HepG2 (cell line): ENCODE data around the gene TIMP3. TPM values are rescaled to one million over a fixed set of nuclear protein-coding genes. Genes with fewer than 3 reads are reported as not detected.

ENCODE experiments used
- ATAC-seq: fragments of 200-7000 bp; cut with Tn5 transposase; 3 replicates; pipeline ENCODE4 v1.9.1; 2020; ENCODE audit warnings: mild to moderate bottlenecking, moderate library complexity
- BruUV-seq: library from RNA; stranded (reverse); fragments of 400-500 nt; replicated peaks from 2 replicates; lab custom pipeline; 2021; lab: Mats Ljungman, UMichigan
- CTCF ChIA-PET: fragments of 300-600 bp; formaldehyde crosslinking; extraction: SDS; loops from one replicate; lab custom pipeline; 2021; ENCODE audit warnings: low total read pairs, inconsistent platforms, low intra/inter-chr PET ratio; lab: Yijun Ruan, JAX
- POLR2A ChIA-PET: fragments of 350-600 bp; sonication (Branson Sonifier 250); formaldehyde crosslinking; loops from one replicate; lab custom pipeline; 2020; ENCODE audit warnings: antibody characterized with exemption, inconsistent platforms; lab: Yijun Ruan, JAX
- DNase-seq: peaks from one replicate; pipeline ENCODE4 v3.0.0-alpha.2; 2015; ENCODE audit warnings: low spot score
- FAIRE-seq: peaks from 3 replicates; lab custom pipeline; 2011; peaks lifted over from hg19 to GRCh38; lab: Jason Lieb, UNC
- H2AFZ ChIP-seq: one replicate; pipeline ENCODE4 v1.6.1; 2011; ENCODE audit warnings: low read length, inconsistent platforms
- H3K27ac ChIP-seq: fragments of 300-600 bp; 3 replicates; pipeline ENCODE4 v1.8.0; 2011; ENCODE audit warnings: mixed run types, mild to moderate bottlenecking, mixed read lengths, low read length, inconsistent platforms; ENCODE audit not compliant: insufficient read depth; ENCODE audit errors: extremely low read length
- H3K27me3 ChIP-seq, 2 experiments: fragments of 200-600 bp in 1 of 2; 2 replicates in 1 of 2; 3 replicates in 1 of 2; pipeline versions ENCODE4 v1.6.0 to v1.8.0; 2011; ENCODE audit warnings: low read length in 2 of 2, mild to moderate bottlenecking in 2 of 2, moderate library complexity in 2 of 2, inconsistent platforms in 1 of 2; ENCODE audit not compliant: insufficient read depth in 2 of 2, control insufficient read depth in 1 of 2
- H3K36me3 ChIP-seq, 2 experiments: fragments of 200-600 bp in 1 of 2; replicated peaks in 1 of 2; 2 replicates in 1 of 2; 3 replicates in 1 of 2; pipeline versions ENCODE4 v1.5.1 to v1.8.0; 2011; ENCODE audit warnings: low read length in 2 of 2, inconsistent platforms in 1 of 2; ENCODE audit not compliant: insufficient read depth in 2 of 2, control insufficient read depth in 1 of 2
- H3K4me1 ChIP-seq: 2 replicates; pipeline ENCODE4 v1.5.1; 2012; ENCODE audit warnings: low read length, inconsistent platforms; ENCODE audit not compliant: insufficient read depth
- H3K4me2 ChIP-seq: 2 replicates; pipeline ENCODE4 v1.6.0; 2011; ENCODE audit warnings: low read depth, low read length, inconsistent platforms
- H3K4me3 ChIP-seq, 3 experiments: fragments of 200-600 bp in 1 of 3; sonication (generic), shearing (Covaris generic) in 1 of 3; replicated peaks in 1 of 3; 2 replicates each; pipeline ENCODE4 v1.5.1; 2011 to 2016; ENCODE audit warnings: low read length in 3 of 3, inconsistent platforms in 2 of 3, low read depth in 2 of 3, mild to moderate bottlenecking in 2 of 3, control low read depth in 1 of 3, mixed read lengths in 1 of 3; ENCODE audit not compliant: insufficient read depth in 1 of 3
- H3K79me2 ChIP-seq: one replicate; pipeline ENCODE4 v1.6.1; 2011; ENCODE audit warnings: low read length, inconsistent platforms; ENCODE audit not compliant: insufficient read depth
- H3K9ac ChIP-seq: 2 replicates; pipeline ENCODE4 v1.6.0; 2011; ENCODE audit warnings: mild to moderate bottlenecking, low read depth, low read length, inconsistent platforms; ENCODE audit not compliant: insufficient read depth
- H3K9me3 ChIP-seq: 2 replicates; pipeline ENCODE4 v1.5.1; 2012; ENCODE audit warnings: mild to moderate bottlenecking, low read length
- H4K20me1 ChIP-seq: 2 replicates; pipeline ENCODE4 v1.6.0; 2011; ENCODE audit warnings: inconsistent platforms, mild to moderate bottlenecking, low read length, moderate library complexity; ENCODE audit not compliant: insufficient read depth
- GATA4 ChIP-seq: sonication (generic); IDR thresholded peaks from 2 replicates; pipeline ENCODE4 v1.6.1; 2016; ENCODE audit warnings: antibody characterized with exemption, low read depth, borderline replicate concordance
- HOXA5 ChIP-seq: sonication (generic); formaldehyde crosslinking; IDR thresholded peaks from 2 replicates; pipeline ENCODE4 v1.4.0; 2020; ENCODE audit warnings: missing genetic modification reagents
- KDM5B ChIP-seq: sonication (generic); formaldehyde crosslinking; IDR thresholded peaks from 2 replicates; pipeline ENCODE4 v1.4.0; 2020; ENCODE audit warnings: missing genetic modification reagents, mild to moderate bottlenecking, borderline replicate concordance
- MYNN ChIP-seq: sonication (generic); formaldehyde crosslinking; IDR thresholded peaks from 2 replicates; pipeline ENCODE4 v1.4.0; 2020; ENCODE audit warnings: mild to moderate bottlenecking, low read depth, missing genetic modification reagents
- NFE2L1 ChIP-seq: sonication (generic); formaldehyde crosslinking; IDR thresholded peaks from 2 replicates; pipeline ENCODE4 v1.4.0; 2020; ENCODE audit warnings: missing genetic modification reagents, mild to moderate bottlenecking, borderline replicate concordance
- PCBP1 ChIP-seq: fragments of 200-400 bp; formaldehyde crosslinking; IDR thresholded peaks from 2 replicates; pipeline ENCODE4 v1.6.1; 2017; ENCODE audit warnings: mild to moderate bottlenecking, low read depth, low read length, borderline replicate concordance
- PRDM10 ChIP-seq: sonication (generic); formaldehyde crosslinking; IDR thresholded peaks from 2 replicates; pipeline ENCODE4 v1.4.0; 2020; ENCODE audit warnings: low read depth, missing genetic modification reagents
- ZNF256 ChIP-seq: sonication (generic); formaldehyde crosslinking; conservative IDR thresholded peaks from 2 replicates; pipeline ENCODE4 v1.4.0; 2020; ENCODE audit warnings: missing genetic modification reagents
- WGBS: methylation state at CpG from one replicate; pipeline ENCODE4 v1.1.6; 2017; ENCODE audit warnings: low lambda C conversion rate; 5-methylcytosine and 5-hydroxymethylcytosine counted together
- in situ Hi-C: cut with HindIII; loops from 2 replicates; pipeline ENCODE4 v1.10.0; 2017; ENCODE audit warnings: low pct_unique_long_range_greater_than_20kb; ENCODE audit not compliant: extremely low pct_ligation_motif_present
- intact Hi-C: fragments of 100-400 bp; cut with micrococcal nuclease; formaldehyde crosslinking; loops from one replicate; pipeline ENCODE4 v1.10.0; 2022; ENCODE audit not compliant: unreplicated experiment
- polyA plus RNA-seq, 8 experiments: library from polyadenylated mRNA; depleted of rRNA in 3 of 8; stranded (reverse) in 7 of 8; unstranded in 1 of 8; fragments of >200 nt; fragmentation: Illumina TruSeq in 4 of 8; extraction: Trizol in 4 of 8; gene quantifications; 2 replicates each; pipeline versions ENCODE4 v1.2.1 to v1.2.3, GENCODE V29; 2011 to 2016; ENCODE audit warnings: low read depth in 4 of 8, missing spikeins in 1 of 8, mixed read lengths in 1 of 8; ENCODE audit not compliant: insufficient read depth in 1 of 8
- total RNA-seq, 5 experiments: library from RNA; depleted of rRNA; stranded (reverse); fragments of >200 nt; fragmentation: Illumina TruSeq; extraction: Trizol; gene quantifications; 2 replicates each; pipeline ENCODE4 v1.2.3, GENCODE V29; 2016; ENCODE audit warnings: low read depth in 1 of 5
- TF ChIP-seq, protein P1 (sequence below): IDR thresholded peaks from 2 replicates; pipeline ENCODE4 v1.6.1; 2016; ENCODE audit warnings: missing biosample characterization, missing genetic modification reagents, low read depth

The TIMP3 gene
- total and polyA plus RNA-seq, 2 of the 13 experiments (the other 11 are each of a cell fraction or from before 2014, with no cell fraction given), result 57.3 to 86.6 TPM

DNA sequence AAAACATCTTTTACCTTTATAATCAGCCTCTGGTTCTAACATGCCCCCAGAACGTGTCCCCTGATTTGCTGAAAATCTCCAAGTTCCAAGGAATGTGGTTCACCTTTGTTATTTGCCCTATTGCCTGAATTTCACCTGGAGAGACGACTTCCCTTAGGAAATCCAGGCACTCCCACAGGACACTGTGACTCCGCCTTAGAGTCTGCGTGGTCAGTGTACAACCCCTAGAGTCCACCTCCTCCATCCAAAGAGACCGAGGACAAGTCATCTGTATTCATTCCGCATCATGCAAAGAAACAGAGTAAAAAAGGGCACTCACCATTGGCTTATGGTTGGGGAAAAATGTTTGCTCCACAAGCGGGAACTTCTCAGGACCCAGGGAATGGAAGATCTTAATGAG is 63.1 kb downstream of the TIMP3 start:
- CTCF ChIA-PET, result no interaction called here
- no peak for DNase-seq
- Histone ChIP-seq H3K4me3 (no peak overlapping the region), H2AFZ (no peak overlapping the region), H3K4me2 (no peak overlapping the region), H3K27me3 (no peaks in the 10 kb centered on the region), H4K20me1 (no peaks in the 10 kb centered on the region), H3K9me3 (no peaks in the 10 kb centered on the region)
- no TSS peak for BruUV-seq
- FAIRE-seq, result no peak
- intact Hi-C loops, result no loop called here
- TF ChIP-seq ZNF256 (no peak), PRDM10 (no peak), HOXA5 (CRISPR knock-in tag) (no peak), MYNN (CRISPR knock-in tag) (no peak), NFE2L1 (CRISPR knock-in tag) (no peak), KDM5B (CRISPR knock-in tag) (no peak), GATA4 (no peak), PCBP1 (no peak)
- TF ChIP-seq, protein P1, sequence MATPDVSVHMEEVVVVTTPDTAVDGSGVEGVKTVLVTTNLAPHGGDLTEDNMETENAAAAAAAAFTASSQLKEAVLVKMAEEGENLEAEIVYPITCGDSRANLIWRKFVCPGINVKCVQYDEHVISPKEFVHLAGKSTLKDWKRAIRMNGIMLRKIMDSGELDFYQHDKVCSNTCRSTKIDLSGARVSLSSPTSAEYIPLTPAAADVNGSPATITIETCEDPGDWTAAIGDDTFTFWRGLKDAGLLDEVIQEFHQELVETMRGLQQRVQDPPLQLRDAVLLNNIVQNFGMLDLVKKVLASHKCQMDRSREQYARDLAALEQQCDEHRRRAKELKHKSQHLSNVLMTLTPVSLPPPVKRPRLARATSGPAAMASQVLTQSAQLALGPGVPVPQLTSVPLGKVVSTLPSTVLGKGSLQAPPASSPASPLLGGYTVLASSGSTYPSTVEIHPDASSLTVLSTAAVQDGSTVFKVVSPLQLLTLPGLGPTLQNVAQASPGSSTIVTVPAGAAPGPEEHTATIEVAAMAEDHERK (CRISPR knock-in tag), result no peak
- TF ChIP-seq, all 625 proteins: peak for 0
- no peak; the same call in 2 of the 3 replicates for ATAC-seq
- Histone ChIP-seq H3K9ac (no peak overlapping the region), H3K27ac (no peak overlapping the region), H3K36me3 (peaks cover 8 to 28% of the 10 kb centered on the region in 2 experiments; a peak in 4 of 5 replicates), H3K4me1 (no peaks in the 10 kb centered on the region), H3K79me2 (no peaks in the 10 kb centered on the region)
- WGBS, result 91% methylated on average over 7 of the region's 7 CpGs
- in situ Hi-C loops, result no loop called here
- POLR2A ChIA-PET, result no interaction called here
